Thoracic aorta (tissue), 2 donors: Measurements from ENCODE around the gene CLASP1. TPM values are rescaled to one million over a fixed set of nuclear protein-coding genes. Genes with fewer than 3 reads are reported as not detected.

ENCODE experiments used
- ATAC-seq: fragments of 150-250 bp; one replicate; pipeline ENCODE4 v1.8.0; 2017; ENCODE audit warnings: low read depth; ENCODE audit not compliant: insufficient number of reproducible peaks, low FRiP score
- DNase-seq: peaks from one replicate; pipeline ENCODE4 v3.0.0-alpha.2; 2020; ENCODE audit warnings: low spot score
- H3K27ac ChIP-seq, 2 donors: fragments of 200-600 bp; sonication (generic); 1 replicate in 1 of 2; 2 replicates in 1 of 2; pipeline ENCODE4 v1.5.1; 2016; ENCODE audit warnings: mild to moderate bottlenecking in 2 of 2, moderate library complexity in 2 of 2
- H3K27me3 ChIP-seq: fragments of 200-600 bp; sonication (generic); replicated peaks from 2 replicates; pipeline ENCODE4 v1.6.0; 2016; ENCODE audit warnings: mild to moderate bottlenecking; ENCODE audit not compliant: insufficient read depth
- H3K36me3 ChIP-seq: fragments of 200-600 bp; sonication (generic); one replicate; pipeline ENCODE4 v1.5.1; 2016
- H3K4me1 ChIP-seq, 2 donors: fragments of 200-600 bp; sonication (generic); 1 replicate in 1 of 2; 2 replicates in 1 of 2; pipeline versions ENCODE4 v1.5.1 to v1.6.0; 2016; ENCODE audit warnings: low read depth in 2 of 2, mild to moderate bottlenecking in 1 of 2; ENCODE audit not compliant: control insufficient read depth in 1 of 2
- H3K4me3 ChIP-seq: fragments of 200-600 bp; sonication (generic); 2 replicates; pipeline ENCODE4 v1.5.1; 2016; ENCODE audit warnings: mild to moderate bottlenecking
- H3K9me3 ChIP-seq: fragments of 200-600 bp; sonication (generic); 2 replicates; pipeline ENCODE4 v1.5.1; 2016
- total RNA-seq, 2 donors: library from RNA; depleted of rRNA; stranded (reverse); fragments of >200 nt; gene quantifications; one replicate each; pipeline versions ENCODE4 v1.1.0 to v1.2.3, GENCODE V29; 2016
- TF ChIP-seq, protein P1 (sequence below): fragments of 200-600 bp; sonication (generic); IDR thresholded peaks from one replicate; pipeline ENCODE4 v1.5.1; 2019; ENCODE audit warnings: antibody characterized with exemption

Gene CLASP1
- total RNA-seq, 2 donors from 2014 or later = 69.7 to 113 TPM

DNA sequence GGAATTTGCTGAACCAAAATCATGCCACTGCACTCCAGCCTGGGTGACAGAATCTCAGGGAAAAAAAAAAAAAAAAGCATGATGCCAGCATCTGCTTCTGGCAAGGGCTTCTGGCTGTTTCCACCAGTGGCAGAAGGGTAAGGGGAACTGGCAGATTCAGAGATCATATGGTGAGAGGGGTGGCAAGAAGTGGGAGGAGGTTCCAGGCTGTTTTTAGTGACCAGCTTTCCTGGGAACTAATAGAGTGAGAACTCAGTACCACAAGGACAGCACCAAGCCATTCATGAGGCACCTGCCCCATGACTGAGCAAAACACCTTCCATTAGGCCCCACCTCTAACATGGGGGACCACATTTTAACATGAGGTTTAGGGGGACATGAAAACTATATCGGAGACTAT is 18.4 kb upstream of the CLASP1 start:
- H3K27me3 ChIP-seq = no peaks in the 10 kb centered on the region
- no peaks in the 10 kb centered on the region for H3K36me3 ChIP-seq
- peaks cover 0 to 5% of the 10 kb centered on the region in 2 donors for H3K4me1 ChIP-seq
- TF ChIP-seq, protein P1, sequence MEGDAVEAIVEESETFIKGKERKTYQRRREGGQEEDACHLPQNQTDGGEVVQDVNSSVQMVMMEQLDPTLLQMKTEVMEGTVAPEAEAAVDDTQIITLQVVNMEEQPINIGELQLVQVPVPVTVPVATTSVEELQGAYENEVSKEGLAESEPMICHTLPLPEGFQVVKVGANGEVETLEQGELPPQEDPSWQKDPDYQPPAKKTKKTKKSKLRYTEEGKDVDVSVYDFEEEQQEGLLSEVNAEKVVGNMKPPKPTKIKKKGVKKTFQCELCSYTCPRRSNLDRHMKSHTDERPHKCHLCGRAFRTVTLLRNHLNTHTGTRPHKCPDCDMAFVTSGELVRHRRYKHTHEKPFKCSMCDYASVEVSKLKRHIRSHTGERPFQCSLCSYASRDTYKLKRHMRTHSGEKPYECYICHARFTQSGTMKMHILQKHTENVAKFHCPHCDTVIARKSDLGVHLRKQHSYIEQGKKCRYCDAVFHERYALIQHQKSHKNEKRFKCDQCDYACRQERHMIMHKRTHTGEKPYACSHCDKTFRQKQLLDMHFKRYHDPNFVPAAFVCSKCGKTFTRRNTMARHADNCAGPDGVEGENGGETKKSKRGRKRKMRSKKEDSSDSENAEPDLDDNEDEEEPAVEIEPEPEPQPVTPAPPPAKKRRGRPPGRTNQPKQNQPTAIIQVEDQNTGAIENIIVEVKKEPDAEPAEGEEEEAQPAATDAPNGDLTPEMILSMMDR = no peak
- no peak overlapping the region for H3K4me3 ChIP-seq
- H3K9me3 ChIP-seq = peaks cover 4% of the 10 kb centered on the region
- DNase-seq (no peak), ATAC-seq (no peak)
- no peak overlapping the region for H3K27ac ChIP-seq

DNA sequence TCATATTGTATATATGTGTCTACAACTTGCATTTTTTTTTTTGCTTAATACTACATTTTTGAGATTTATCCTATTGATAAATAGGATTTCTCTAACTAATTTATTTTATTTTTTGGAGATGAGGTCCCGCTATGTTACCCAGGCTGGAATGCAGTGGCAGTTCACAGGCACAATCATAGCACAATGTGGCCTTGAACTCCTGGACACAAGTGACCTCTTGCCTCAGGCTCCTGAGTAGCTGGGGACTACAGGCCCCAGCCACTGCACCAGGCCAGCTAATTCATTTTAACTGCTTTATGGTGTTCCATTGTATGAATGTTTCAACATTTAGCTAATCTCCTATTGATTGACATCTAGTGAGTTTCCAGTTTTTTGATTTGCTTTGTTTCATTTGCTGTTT is 16.8 kb upstream of the CLASP1 start:
- Histone ChIP-seq H3K27me3 (no peaks in the 10 kb centered on the region), H3K9me3 (no peaks in the 10 kb centered on the region), H3K27ac (no peak overlapping the region), H3K4me1 (peaks cover 0 to 5% of the 10 kb centered on the region in 2 donors), H3K36me3 (no peaks in the 10 kb centered on the region), H3K4me3 (no peak overlapping the region)
- ATAC-seq = no peak
- DNase-seq = no peak
- TF ChIP-seq, protein P1 = no peak

DNA sequence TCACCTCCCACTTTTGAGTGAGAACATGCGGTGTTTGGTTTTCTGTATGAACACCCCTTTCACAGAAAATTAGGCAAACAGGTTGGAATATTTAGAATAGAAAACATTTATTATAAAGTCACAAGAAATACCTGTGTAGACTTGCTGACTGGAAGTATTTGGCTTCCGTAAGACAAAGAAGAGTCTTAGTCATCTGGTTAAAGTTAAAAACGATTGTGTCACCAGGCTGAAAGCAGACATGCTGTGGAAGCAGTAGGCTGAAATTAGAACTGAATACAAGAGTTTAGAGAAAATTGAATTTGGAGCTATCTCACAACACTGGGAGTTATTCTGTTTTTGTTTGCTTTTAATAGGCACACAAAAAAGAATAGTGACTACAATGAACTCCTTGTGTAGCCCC is 16.2 kb upstream of the CLASP1 start:
- no peak for ATAC-seq
- Histone ChIP-seq H3K4me3 (no peak overlapping the region), H3K27me3 (no peaks in the 10 kb centered on the region), H3K27ac (no peak overlapping the region), H3K36me3 (no peaks in the 10 kb centered on the region), H3K4me1 (peaks cover 0 to 5% of the 10 kb centered on the region in 2 donors), H3K9me3 (no peaks in the 10 kb centered on the region)
- TF ChIP-seq, protein P1 = no peak
- no peak for DNase-seq

DNA sequence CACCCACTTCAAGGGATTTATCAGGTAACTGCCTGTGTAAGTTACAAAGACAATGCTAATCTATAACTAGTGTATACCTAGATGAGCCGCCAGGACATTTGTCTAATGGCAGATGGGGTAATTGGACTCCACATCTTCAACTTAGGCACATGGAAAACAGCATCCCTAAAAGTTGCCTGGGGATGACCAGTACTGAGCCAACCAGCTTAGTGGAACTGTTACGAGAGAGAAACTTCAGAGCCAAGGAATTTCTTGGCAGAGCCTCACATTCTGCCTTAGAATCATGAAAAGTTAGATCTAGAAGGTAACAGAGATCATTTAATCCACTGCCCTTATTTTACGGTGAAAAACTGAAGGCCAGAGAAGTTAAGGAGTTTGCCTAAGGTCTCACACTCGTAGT is 15.5 kb upstream of the CLASP1 start:
- DNase-seq (no peak), ATAC-seq (no peak)
- Histone ChIP-seq H3K27ac (no peak overlapping the region), H3K4me3 (no peak overlapping the region), H3K4me1 (peaks cover 0 to 5% of the 10 kb centered on the region in 2 donors), H3K36me3 (no peaks in the 10 kb centered on the region), H3K27me3 (no peaks in the 10 kb centered on the region), H3K9me3 (no peaks in the 10 kb centered on the region)
- TF ChIP-seq, protein P1 = no peak

DNA sequence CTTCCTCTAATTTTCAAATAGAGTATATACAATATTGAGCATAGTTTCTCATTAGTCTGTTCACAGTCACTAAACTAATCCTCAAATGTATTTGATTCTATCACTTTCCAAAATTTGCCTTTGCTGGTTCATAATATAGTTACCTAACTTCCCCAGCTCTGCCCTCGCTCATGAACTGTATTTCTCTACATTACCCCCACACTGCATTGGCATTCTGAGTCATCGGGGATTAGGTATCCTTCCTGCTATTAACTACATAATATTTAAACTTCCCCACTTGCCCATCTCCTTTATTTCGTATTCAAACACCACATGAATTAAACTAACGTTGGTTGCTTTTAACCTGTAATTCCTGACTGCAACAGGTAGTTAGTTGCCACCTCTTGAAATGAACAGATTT is 14.8 kb upstream of the CLASP1 start:
- Histone ChIP-seq H3K27me3 (no peaks in the 10 kb centered on the region), H3K4me1 (peaks cover 0 to 5% of the 10 kb centered on the region in 2 donors), H3K36me3 (no peaks in the 10 kb centered on the region), H3K4me3 (no peak overlapping the region), H3K9me3 (no peaks in the 10 kb centered on the region), H3K27ac (no peak overlapping the region)
- no peak for ATAC-seq
- TF ChIP-seq, protein P1 = no peak
- DNase-seq = no peak
